ENCODE data around the gene ABHD6. TPM values are rescaled to one million over a fixed set of nuclear protein-coding genes. Genes with fewer than 3 reads are reported as not detected.

Gene ABHD6
- total RNA-seq (2014; rRNA removed; shearing (Covaris generic)), result 6.2 and 7.0 TPM in 2 replicates

- H3K4me3 ChIP-seq (ENCODE audit: insufficient read depth, low read depth, low read length), result peak within 1 kb of the TSS; percentile 79
- H3K36me3 ChIP-seq (replicated peaks; ENCODE audit: control insufficient read depth, insufficient read depth, low read length), result no peaks in the 10 kb centered on the region
- peaks cover 36% of the 10 kb centered on the region for H3K27me3 ChIP-seq (ENCODE audit: control insufficient read depth, insufficient read depth, low read length)
- DNase-seq, result peak; percentile 96
Observed at GRCh38 chr3:58237238-58237940, at the start of gene ABHD6. Gene ABHD6 (plus strand): TSS chr3:58237792. CDS start chr3:58256587, 18,795 bp downstream.

- DNase-seq, result no peak
- Histone ChIP-seq H3K4me3 (ENCODE audit: insufficient read depth, low read depth, low read length) (no peak overlapping the region), H3K36me3 (replicated peaks; ENCODE audit: control insufficient read depth, insufficient read depth, low read length) (no peaks in the 10 kb centered on the region), H3K27me3 (ENCODE audit: control insufficient read depth, insufficient read depth, low read length) (no peaks in the 10 kb centered on the region)
Observed at GRCh38 chr3:58188173-58188564, 49.4 kb upstream of the ABHD6 start.

- no peaks in the 10 kb centered on the region for H3K27me3 ChIP-seq (ENCODE audit: control insufficient read depth, insufficient read depth, low read length)
- no peak overlapping the region for H3K4me3 ChIP-seq (ENCODE audit: insufficient read depth, low read depth, low read length)
- DNase-seq, result no peak
- no peaks in the 10 kb centered on the region for H3K36me3 ChIP-seq (replicated peaks; ENCODE audit: control insufficient read depth, insufficient read depth, low read length)
Observed at GRCh38 chr3:58188921-58189451, 48.6 kb upstream of the ABHD6 start.

- Histone ChIP-seq H3K4me3 (ENCODE audit: insufficient read depth, low read depth, low read length) (no peak overlapping the region), H3K27me3 (ENCODE audit: control insufficient read depth, insufficient read depth, low read length) (no peaks in the 10 kb centered on the region), H3K36me3 (replicated peaks; ENCODE audit: control insufficient read depth, insufficient read depth, low read length) (no peaks in the 10 kb centered on the region)
- DNase-seq, result no peak
Observed at GRCh38 chr3:58189691-58190090, 47.9 kb upstream of the ABHD6 start.

GRCh38 chr3:58190291-58190690 is 47.3 kb upstream of the ABHD6 start:
- Histone ChIP-seq H3K4me3 (ENCODE audit: insufficient read depth, low read depth, low read length) (no peak overlapping the region), H3K27me3 (ENCODE audit: control insufficient read depth, insufficient read depth, low read length) (no peaks in the 10 kb centered on the region), H3K36me3 (replicated peaks; ENCODE audit: control insufficient read depth, insufficient read depth, low read length) (no peaks in the 10 kb centered on the region)
- DNase-seq, result no peak

- DNase-seq, result no peak
- Histone ChIP-seq H3K4me3 (ENCODE audit: insufficient read depth, low read depth, low read length) (no peak overlapping the region), H3K27me3 (ENCODE audit: control insufficient read depth, insufficient read depth, low read length) (no peaks in the 10 kb centered on the region)
Observed at GRCh38 chr3:58190882-58191281, 46.7 kb upstream of the ABHD6 start.

GRCh38 chr3:58191361-58191991 is 46.1 kb upstream of the ABHD6 start:
- no peak overlapping the region for H3K4me3 ChIP-seq (ENCODE audit: insufficient read depth, low read depth, low read length)
- no peaks in the 10 kb centered on the region for H3K36me3 ChIP-seq (replicated peaks; ENCODE audit: control insufficient read depth, insufficient read depth, low read length)
- H3K27me3 ChIP-seq (ENCODE audit: control insufficient read depth, insufficient read depth, low read length), result no peaks in the 10 kb centered on the region
- DNase-seq, result no peak

More at GRCh38 chr3:58190882-58191281, 46.7 kb upstream of the ABHD6 start:
- no peaks in the 10 kb centered on the region for H3K36me3 ChIP-seq (replicated peaks; ENCODE audit: control insufficient read depth, insufficient read depth, low read length)

- DNase-seq, result no peak
- no peak overlapping the region for H3K4me3 ChIP-seq (ENCODE audit: insufficient read depth, low read depth, low read length)
- H3K27me3 ChIP-seq (ENCODE audit: control insufficient read depth, insufficient read depth, low read length), result no peaks in the 10 kb centered on the region
- no peaks in the 10 kb centered on the region for H3K36me3 ChIP-seq (replicated peaks; ENCODE audit: control insufficient read depth, insufficient read depth, low read length)
Observed at GRCh38 chr3:58192069-58192468, 45.5 kb upstream of the ABHD6 start.

- H3K27me3 ChIP-seq (ENCODE audit: control insufficient read depth, insufficient read depth, low read length), result no peaks in the 10 kb centered on the region
- H3K36me3 ChIP-seq (replicated peaks; ENCODE audit: control insufficient read depth, insufficient read depth, low read length), result no peaks in the 10 kb centered on the region
- no peak for DNase-seq
- no peak overlapping the region for H3K4me3 ChIP-seq (ENCODE audit: insufficient read depth, low read depth, low read length)
Observed at GRCh38 chr3:58193682-58194407, 43.7 kb upstream of the ABHD6 start.

GRCh38 chr3:58197588-58197987 is 40.0 kb upstream of the ABHD6 start:
- Histone ChIP-seq H3K36me3 (replicated peaks; ENCODE audit: control insufficient read depth, insufficient read depth, low read length) (no peaks in the 10 kb centered on the region), H3K4me3 (ENCODE audit: insufficient read depth, low read depth, low read length) (no peak overlapping the region), H3K27me3 (ENCODE audit: control insufficient read depth, insufficient read depth, low read length) (no peaks in the 10 kb centered on the region)
- no peak for DNase-seq

- Histone ChIP-seq H3K27me3 (ENCODE audit: control insufficient read depth, insufficient read depth, low read length) (no peaks in the 10 kb centered on the region), H3K4me3 (ENCODE audit: insufficient read depth, low read depth, low read length) (no peak overlapping the region), H3K36me3 (replicated peaks; ENCODE audit: control insufficient read depth, insufficient read depth, low read length) (no peaks in the 10 kb centered on the region)
- no peak for DNase-seq
Observed at GRCh38 chr3:58198362-58198761, 39.2 kb upstream of the ABHD6 start.

- no peaks in the 10 kb centered on the region for H3K27me3 ChIP-seq (ENCODE audit: control insufficient read depth, insufficient read depth, low read length)
- no peak for DNase-seq
- H3K4me3 ChIP-seq (ENCODE audit: insufficient read depth, low read depth, low read length), result no peak overlapping the region
- no peaks in the 10 kb centered on the region for H3K36me3 ChIP-seq (replicated peaks; ENCODE audit: control insufficient read depth, insufficient read depth, low read length)
Observed at GRCh38 chr3:58198804-58199203, 38.8 kb upstream of the ABHD6 start.

GRCh38 chr3:58200121-58200709 is 37.4 kb upstream of the ABHD6 start:
- no peaks in the 10 kb centered on the region for H3K36me3 ChIP-seq (replicated peaks; ENCODE audit: control insufficient read depth, insufficient read depth, low read length)
- H3K27me3 ChIP-seq (ENCODE audit: control insufficient read depth, insufficient read depth, low read length), result no peaks in the 10 kb centered on the region
- no peak overlapping the region for H3K4me3 ChIP-seq (ENCODE audit: insufficient read depth, low read depth, low read length)
- DNase-seq, result no peak

- H3K36me3 ChIP-seq (replicated peaks; ENCODE audit: control insufficient read depth, insufficient read depth, low read length), result no peaks in the 10 kb centered on the region
- no peaks in the 10 kb centered on the region for H3K27me3 ChIP-seq (ENCODE audit: control insufficient read depth, insufficient read depth, low read length)
- H3K4me3 ChIP-seq (ENCODE audit: insufficient read depth, low read depth, low read length), result no peak overlapping the region
- DNase-seq, result no peak
Observed at GRCh38 chr3:58200846-58201355, 36.7 kb upstream of the ABHD6 start.
